B cell (primary cell): Measurements from ENCODE around the gene TSSK2. TPM values are rescaled to one million over a fixed set of nuclear protein-coding genes. Genes with fewer than 3 reads are reported as not detected.

Experiments used
- ATAC-seq: fragments of 200-7000 bp; cut with Tn5 transposase; one replicate; pipeline ENCODE4 v1.10.0; 2021; ENCODE audit warnings: low read depth, mild to moderate bottlenecking, moderate number of reproducible peaks, moderate library complexity
- CTCF ChIA-PET: fragments of 350-600 bp; sonication (Branson Sonifier 250); formaldehyde crosslinking; loops from one replicate; lab custom pipeline; 2021; ENCODE audit warnings: antibody characterized with exemption, inconsistent platforms; lab: Charles Lee
- POLR2A ChIA-PET: fragments of 350-600 bp; sonication (Branson Sonifier 250); formaldehyde crosslinking; loops from one replicate; lab custom pipeline; 2021; ENCODE audit warnings: antibody characterized with exemption; lab: Charles Lee
- DNase-seq: peaks from one replicate; pipeline ENCODE4 v3.0.0; 2013
- H2AFZ ChIP-seq: 2 replicates; pipeline ENCODE4 v1.6.1; 2012; ENCODE audit warnings: mild to moderate bottlenecking, low read depth, low read length; ENCODE audit not compliant: insufficient read depth, poor library complexity, severe bottlenecking
- H3K27ac ChIP-seq, 2 donors: 1 replicate in 1 of 2; 2 replicates in 1 of 2; pipeline ENCODE4 v1.5.1; 2012 to 2013; ENCODE audit warnings: low read length in 2 of 2, mild to moderate bottlenecking in 2 of 2, moderate library complexity in 1 of 2
- H3K27me3 ChIP-seq, 4 experiments: fragments of 200-600 bp in 1 of 4; sonication (generic) in 1 of 4; replicated peaks in 1 of 4; 1 replicate in 2 of 4; 2 replicates in 2 of 4; pipeline versions ENCODE4 v1.6.1 to v1.7.0; 2013 to 2016; ENCODE audit warnings: low read length in 3 of 4, mild to moderate bottlenecking in 2 of 4, mixed read lengths in 1 of 4, moderate library complexity in 1 of 4; ENCODE audit not compliant: insufficient read depth in 4 of 4, control insufficient read depth in 3 of 4; ENCODE audit errors: control extremely low read depth in 1 of 4
- H3K36me3 ChIP-seq, 2 experiments: replicated peaks in 1 of 2; 1 replicate in 1 of 2; 2 replicates in 1 of 2; pipeline versions ENCODE4 v1.6.1 to v1.7.1; 2013; ENCODE audit warnings: low read length in 1 of 2; ENCODE audit not compliant: insufficient read depth in 2 of 2, control insufficient read depth in 1 of 2; ENCODE audit errors: control extremely low read depth in 1 of 2, extremely low read depth in 1 of 2
- H3K4me1 ChIP-seq, 2 donors: fragments of 200-600 bp in 1 of 2; sonication (generic) in 1 of 2; 1 replicate in 1 of 2; 2 replicates in 1 of 2; pipeline versions ENCODE4 v1.5.1 to v1.6.1; 2013 to 2017; ENCODE audit warnings: low read length in 2 of 2; ENCODE audit not compliant: control insufficient read depth in 2 of 2, insufficient read depth in 2 of 2
- H3K4me2 ChIP-seq: replicated peaks from 2 replicates; pipeline ENCODE3; 2012; ENCODE audit warnings: mild to moderate bottlenecking, low read depth, low read length; ENCODE audit not compliant: poor library complexity, severe bottlenecking
- H3K4me3 ChIP-seq, 5 experiments: fragments of 200-600 bp in 1 of 5; sonication (generic) in 1 of 5; 1 replicate in 3 of 5; 2 replicates in 2 of 5; pipeline versions ENCODE4 v1.5.1 to v1.7.0; 2011 to 2016; ENCODE audit warnings: low read length in 4 of 5, mild to moderate bottlenecking in 4 of 5, low read depth in 2 of 5, control low read depth in 1 of 5, moderate library complexity in 1 of 5; ENCODE audit not compliant: insufficient read depth in 1 of 5; ENCODE audit errors: control extremely low read depth in 1 of 5, extremely low read depth in 1 of 5
- H3K79me2 ChIP-seq: fragments of 200-600 bp; sonication (generic); one replicate; pipeline ENCODE4 v1.6.0; 2016; ENCODE audit warnings: low read length; ENCODE audit not compliant: control insufficient read depth, insufficient read depth
- H3K9ac ChIP-seq: fragments of 200-600 bp; sonication (generic); 2 replicates; pipeline ENCODE4 v1.6.1; 2017; ENCODE audit warnings: mild to moderate bottlenecking, low read length, moderate library complexity
- H3K9me3 ChIP-seq, 3 donors: one replicate each; pipeline versions ENCODE4 v1.6.1 to v1.7.1; 2013; ENCODE audit warnings: low read length in 2 of 3; ENCODE audit not compliant: control insufficient read depth in 2 of 3, insufficient read depth in 1 of 3; ENCODE audit errors: control extremely low read depth in 1 of 3
- H4K20me1 ChIP-seq: 2 replicates; pipeline ENCODE4 v1.6.0; 2012; ENCODE audit warnings: mild to moderate bottlenecking, low read length; ENCODE audit not compliant: insufficient read depth, control insufficient read depth, poor library complexity, severe bottlenecking
- H3K27ac Mint-ChIP-seq: one replicate; pipeline ENCODE4 v1.8.0; 2021; ENCODE audit warnings: mixed read lengths
- H3K27me3 Mint-ChIP-seq: one replicate; pipeline ENCODE4 v1.8.0; 2021; ENCODE audit warnings: mixed read lengths
- H3K4me1 Mint-ChIP-seq: one replicate; pipeline ENCODE4 v1.8.0; 2021; ENCODE audit warnings: mixed read lengths
- H3K4me3 Mint-ChIP-seq: one replicate; pipeline ENCODE4 v1.8.0; 2021; ENCODE audit warnings: mixed read lengths
- H3K9me3 Mint-ChIP-seq: one replicate; pipeline ENCODE4 v1.8.0; 2022; ENCODE audit warnings: mixed read lengths; ENCODE audit not compliant: insufficient read depth
- EZH2 ChIP-seq: IDR thresholded peaks from 2 replicates; pipeline ENCODE4 v1.6.1; 2012; ENCODE audit warnings: borderline replicate concordance, low read depth, mild to moderate bottlenecking, moderate library complexity, low read length; ENCODE audit not compliant: insufficient read depth, poor library complexity, severe bottlenecking
- WGBS: methylation state at CpG from one replicate; pipeline ENCODE4 v1.1.5; 2013; ENCODE audit warnings: missing lambda C conversion rate; ENCODE audit not compliant: insufficient coverage; 5-methylcytosine and 5-hydroxymethylcytosine counted together
- intact Hi-C: fragments of 100-400 bp; cut with micrococcal nuclease; formaldehyde crosslinking; loops from one replicate; pipeline ENCODE4 v1.10.0; 2022
- polyA plus RNA-seq: library from polyadenylated mRNA; depleted of rRNA; stranded (reverse); fragments of >200 nt; gene quantifications from 2 replicates; pipeline ENCODE4 v1.2.3, GENCODE V29; 2012
- total RNA-seq, 2 donors: library from RNA; stranded (reverse); fragments of 120-200 nt in 1 of 2; gene quantifications; 1 replicate in 1 of 2; 2 replicates in 1 of 2; pipeline versions ENCODE4 v1.2.3 to v1.2.4, GENCODE V29; 2013 to 2022
- TF ChIP-seq, protein P1 (sequence below): fragments of 200-600 bp; IDR thresholded peaks from one replicate; pipeline ENCODE4 v1.8.0; 2022; ENCODE audit warnings: antibody characterized with exemption, mild to moderate bottlenecking

TSSK2 gene
- total and polyA plus RNA-seq, 2 donors (not counting 1 experiment from before 2014, with no cell fraction given), result 0.15 TPM; not detected in 1

DNA sequence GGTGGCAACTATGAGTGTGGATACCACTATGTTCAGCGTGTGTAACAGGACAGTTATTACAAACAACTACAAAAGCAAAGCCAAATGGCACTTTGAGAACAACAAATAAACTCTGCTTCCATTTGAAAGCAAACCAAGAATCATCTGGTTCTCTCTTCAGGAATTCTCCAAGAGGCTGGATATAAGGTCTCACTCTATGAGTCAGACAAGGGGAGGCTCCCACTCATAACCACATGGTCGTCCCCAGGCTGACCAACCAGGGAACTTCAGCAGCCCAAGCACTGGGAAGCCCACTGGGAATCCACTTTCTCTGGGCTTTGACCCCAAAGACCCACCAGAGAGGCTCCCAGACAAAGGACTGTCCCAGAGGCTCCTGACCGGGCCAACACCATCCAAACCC is 44.2 kb upstream of the TSSK2 start:
- intact Hi-C loops, result no loop called here
- ATAC-seq (no peak), DNase-seq (no peak)
- no peak overlapping the region for H2AFZ ChIP-seq
- H3K4me3 ChIP-seq, result no peak overlapping the region
- TF ChIP-seq, protein P1, sequence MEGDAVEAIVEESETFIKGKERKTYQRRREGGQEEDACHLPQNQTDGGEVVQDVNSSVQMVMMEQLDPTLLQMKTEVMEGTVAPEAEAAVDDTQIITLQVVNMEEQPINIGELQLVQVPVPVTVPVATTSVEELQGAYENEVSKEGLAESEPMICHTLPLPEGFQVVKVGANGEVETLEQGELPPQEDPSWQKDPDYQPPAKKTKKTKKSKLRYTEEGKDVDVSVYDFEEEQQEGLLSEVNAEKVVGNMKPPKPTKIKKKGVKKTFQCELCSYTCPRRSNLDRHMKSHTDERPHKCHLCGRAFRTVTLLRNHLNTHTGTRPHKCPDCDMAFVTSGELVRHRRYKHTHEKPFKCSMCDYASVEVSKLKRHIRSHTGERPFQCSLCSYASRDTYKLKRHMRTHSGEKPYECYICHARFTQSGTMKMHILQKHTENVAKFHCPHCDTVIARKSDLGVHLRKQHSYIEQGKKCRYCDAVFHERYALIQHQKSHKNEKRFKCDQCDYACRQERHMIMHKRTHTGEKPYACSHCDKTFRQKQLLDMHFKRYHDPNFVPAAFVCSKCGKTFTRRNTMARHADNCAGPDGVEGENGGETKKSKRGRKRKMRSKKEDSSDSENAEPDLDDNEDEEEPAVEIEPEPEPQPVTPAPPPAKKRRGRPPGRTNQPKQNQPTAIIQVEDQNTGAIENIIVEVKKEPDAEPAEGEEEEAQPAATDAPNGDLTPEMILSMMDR, result no peak
- TF ChIP-seq EZH2, result no peak
- H3K4me2 ChIP-seq, result no peak overlapping the region
- ChIA-PET CTCF (no interaction called here), POLR2A (no interaction called here)
- H3K4me1 ChIP-seq, result peaks cover 10 to 19% of the 10 kb centered on the region in 2 donors
- Mint-ChIP-seq H3K4me1 (peaks cover 24% of the 10 kb centered on the region), H3K9me3 (no peaks in the 10 kb centered on the region), H3K27ac (no peak overlapping the region), H3K4me3 (no peak overlapping the region), H3K27me3 (no peaks in the 10 kb centered on the region)
- no peak overlapping the region for H3K27ac ChIP-seq
- peaks cover 39% of the 10 kb centered on the region for H4K20me1 ChIP-seq
- 94% methylated on average over 2 of the region's 3 CpGs for WGBS
- no peaks in the 10 kb centered on the region for H3K9me3 ChIP-seq
- H3K79me2 ChIP-seq, result peaks cover 60% of the 10 kb centered on the region
- H3K9ac ChIP-seq, result no peak overlapping the region
- no peaks in the 10 kb centered on the region for H3K27me3 ChIP-seq
- H3K36me3 ChIP-seq, result peaks cover 3 to 28% of the 10 kb centered on the region in 2 experiments

DNA sequence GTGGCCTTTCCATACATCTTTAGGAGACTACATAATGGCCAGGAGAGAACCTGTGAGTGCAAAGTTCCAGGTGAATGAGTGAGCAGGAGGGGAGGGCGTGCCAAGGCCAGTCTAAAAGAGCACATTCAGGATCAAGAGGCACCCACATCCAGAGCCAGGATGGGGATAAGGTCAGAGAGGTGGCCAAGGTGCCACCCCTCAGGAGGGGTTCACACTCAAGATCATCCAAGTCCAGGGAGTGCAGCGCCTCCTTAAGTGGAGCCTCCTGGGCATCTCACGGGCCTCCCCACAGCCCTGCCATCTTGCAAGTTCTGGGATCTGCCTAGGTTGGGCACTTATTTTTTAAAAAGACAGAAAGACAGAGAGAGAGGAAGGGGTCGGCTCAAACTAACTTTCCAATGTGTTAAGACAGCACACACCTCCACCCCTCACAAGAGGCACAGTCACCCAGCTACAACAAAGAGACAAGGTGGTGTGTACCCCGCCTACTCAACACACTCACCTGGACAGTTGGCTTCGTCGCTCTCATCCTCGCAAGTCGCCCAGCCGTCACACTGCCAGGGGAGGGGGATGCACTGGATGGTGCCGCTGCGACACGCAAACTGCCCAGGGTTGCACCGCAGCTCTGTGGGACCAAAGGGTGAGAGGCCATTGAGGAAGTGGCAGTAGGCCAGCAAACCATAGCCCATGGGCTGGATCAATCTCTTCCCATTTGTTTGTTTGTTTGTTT is 42.1 kb upstream of the TSSK2 start:
- H3K4me3 Mint-ChIP-seq, result no peak overlapping the region
- intact Hi-C loops, result no loop called here
- H4K20me1 ChIP-seq, result peaks cover 45% of the 10 kb centered on the region
- ATAC-seq (no peak), DNase-seq (no peak)
- 100% methylated on average over 6 of the region's 14 CpGs for WGBS
- H3K4me1 ChIP-seq, result peaks cover 10 to 19% of the 10 kb centered on the region in 2 donors
- no peak overlapping the region for H3K9ac ChIP-seq
- no peak overlapping the region for H2AFZ ChIP-seq
- H3K36me3 ChIP-seq, result peaks cover 0 to 21% of the 10 kb centered on the region in 2 experiments
- no peak overlapping the region for H3K27ac ChIP-seq
- no peaks in the 10 kb centered on the region for H3K9me3 Mint-ChIP-seq
- H3K4me2 ChIP-seq, result no peak overlapping the region
- H3K27me3 ChIP-seq, result no peaks in the 10 kb centered on the region
- POLR2A ChIA-PET, result no interaction called here
- H3K27me3 Mint-ChIP-seq, result no peaks in the 10 kb centered on the region
- H3K79me2 ChIP-seq, result peaks cover 59% of the 10 kb centered on the region
- TF ChIP-seq EZH2, result no peak
- TF ChIP-seq, protein P1, result no peak
- H3K4me3 ChIP-seq, result no peak overlapping the region
- peaks cover 25% of the 10 kb centered on the region for H3K4me1 Mint-ChIP-seq
- CTCF ChIA-PET, result no interaction called here
- no peak overlapping the region for H3K27ac Mint-ChIP-seq
- H3K9me3 ChIP-seq, result no peaks in the 10 kb centered on the region
